GM12891 (cell line): ENCODE data around the gene CCDC154.

Experiments
- POLR2A ChIP-seq: IDR thresholded peaks from 2 replicates; pipeline ENCODE4 v1.6.1; 2011; ENCODE audit warnings: low read depth, low read length, control low read depth
- POLR2AphosphoS5 ChIP-seq: IDR thresholded peaks from 2 replicates; pipeline ENCODE4 v1.6.1; 2011; ENCODE audit warnings: low read depth, low read length, control low read depth
- POU2F2 ChIP-seq: IDR thresholded peaks from 2 replicates; pipeline ENCODE4 v1.6.1; 2011; ENCODE audit warnings: low read depth, mild to moderate bottlenecking, control low read depth, low read length, moderate library complexity
- SPI1 ChIP-seq: IDR thresholded peaks from 2 replicates; pipeline ENCODE4 v1.6.1; 2011; ENCODE audit warnings: low read depth, low read length, control low read depth
- TAF1 ChIP-seq: IDR thresholded peaks from 2 replicates; pipeline ENCODE4 v1.6.1; 2011; ENCODE audit warnings: low read depth, low read length, control low read depth

- TF ChIP-seq POLR2AphosphoS5, result no peak
- no peak for TF ChIP-seq TAF1
- TF ChIP-seq POLR2A, result no peak
- no peak for TF ChIP-seq POU2F2
- TF ChIP-seq SPI1, result no peak
Measured at GRCh38 chr16:1458336-1458976, 14.1 kb upstream of the CCDC154 start.
